Measurements from ENCODE around the gene C14orf119. TPM values are rescaled to one million over a fixed set of nuclear protein-coding genes. Genes with fewer than 3 reads are reported as not detected.

The C14orf119 gene
- total and polyA plus RNA-seq, 8 donors, result 52.6 to 67.6 (median 63.5) TPM

DNA sequence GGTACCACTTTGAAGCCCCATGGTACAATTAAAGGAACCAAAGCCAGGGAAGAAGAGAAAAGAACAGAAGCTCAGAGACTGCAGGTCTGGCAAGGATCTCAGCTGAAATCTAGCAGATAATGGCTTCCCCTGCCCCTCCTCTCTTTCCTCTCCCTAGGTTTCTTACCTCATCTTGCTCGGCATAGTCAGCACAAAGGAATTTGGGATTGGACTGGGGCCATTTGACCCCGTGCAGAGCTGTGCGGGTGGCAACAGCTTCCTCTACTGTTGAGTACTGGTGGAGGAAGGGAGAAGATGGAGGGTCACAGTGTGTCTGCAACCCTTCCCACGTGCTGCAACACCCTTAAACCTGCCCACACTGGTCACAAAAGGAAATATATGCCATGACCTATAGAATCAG lies 33.3 kb upstream of the C14orf119 start:
- ATAC-seq (peak; percentile 44), DNase-seq (peak in 2 of 4 donors; percentile 50 to 68)
- intact Hi-C loops (cut with DNase I), result no loop called here
- H3K9me3 ChIP-seq, result no peaks in the 10 kb centered on the region
- H3K27ac ChIP-seq, result peak overlapping the region in 1 of 2 donors; percentile 45
- peaks cover under 1 to 25% of the 10 kb centered on the region in 2 donors for H3K4me1 ChIP-seq
- peaks cover 0 to 4% of the 10 kb centered on the region in 2 donors for H3K27me3 ChIP-seq
- no peak for TF ChIP-seq CTCF (IDR thresholded peaks at IDR 0.05)
- no peak overlapping the region for H3K4me3 ChIP-seq
- peaks cover 5 to 87% of the 10 kb centered on the region in 2 donors for H3K36me3 ChIP-seq

GRCh38 chr14:23063601-23064000 lies 31.7 kb upstream of the C14orf119 start:
- H3K27me3 ChIP-seq, result no peaks in the 10 kb centered on the region
- no peak overlapping the region for H3K4me3 ChIP-seq
- ATAC-seq, result no peak
- DNase-seq, result no peak
- no peaks in the 10 kb centered on the region for H3K9me3 ChIP-seq
- H3K36me3 ChIP-seq, result peaks cover 5 to 100% of the 10 kb centered on the region in 2 donors
- no peak for TF ChIP-seq CTCF (IDR thresholded peaks at IDR 0.05)
- intact Hi-C loops (cut with DNase I), result no loop called here
- H3K4me1 ChIP-seq, result peaks cover 0 to 18% of the 10 kb centered on the region in 2 donors
- H3K27ac ChIP-seq, result no peak overlapping the region

- no peak overlapping the region for H3K27ac ChIP-seq
- H3K9me3 ChIP-seq, result no peaks in the 10 kb centered on the region
- H3K36me3 ChIP-seq, result peaks cover 5 to 80% of the 10 kb centered on the region in 2 donors
- TF ChIP-seq CTCF (IDR thresholded peaks at IDR 0.05), result no peak
- DNase-seq (no peak), ATAC-seq (no peak)
- H3K27me3 ChIP-seq, result no peaks in the 10 kb centered on the region
- no peak overlapping the region for H3K4me3 ChIP-seq
- intact Hi-C loops (cut with DNase I), result loop anchor here in 1 of 2 donors (5.0 kb wide), 1 partner anchor 41 kb away; no protein-coding TSS in a partner anchor
- H3K4me1 ChIP-seq, result peaks cover 0 to 44% of the 10 kb centered on the region in 2 donors
These were observed 28.9 kb upstream of the C14orf119 start for GRCh38 chr14:23066368-23066767.

DNA sequence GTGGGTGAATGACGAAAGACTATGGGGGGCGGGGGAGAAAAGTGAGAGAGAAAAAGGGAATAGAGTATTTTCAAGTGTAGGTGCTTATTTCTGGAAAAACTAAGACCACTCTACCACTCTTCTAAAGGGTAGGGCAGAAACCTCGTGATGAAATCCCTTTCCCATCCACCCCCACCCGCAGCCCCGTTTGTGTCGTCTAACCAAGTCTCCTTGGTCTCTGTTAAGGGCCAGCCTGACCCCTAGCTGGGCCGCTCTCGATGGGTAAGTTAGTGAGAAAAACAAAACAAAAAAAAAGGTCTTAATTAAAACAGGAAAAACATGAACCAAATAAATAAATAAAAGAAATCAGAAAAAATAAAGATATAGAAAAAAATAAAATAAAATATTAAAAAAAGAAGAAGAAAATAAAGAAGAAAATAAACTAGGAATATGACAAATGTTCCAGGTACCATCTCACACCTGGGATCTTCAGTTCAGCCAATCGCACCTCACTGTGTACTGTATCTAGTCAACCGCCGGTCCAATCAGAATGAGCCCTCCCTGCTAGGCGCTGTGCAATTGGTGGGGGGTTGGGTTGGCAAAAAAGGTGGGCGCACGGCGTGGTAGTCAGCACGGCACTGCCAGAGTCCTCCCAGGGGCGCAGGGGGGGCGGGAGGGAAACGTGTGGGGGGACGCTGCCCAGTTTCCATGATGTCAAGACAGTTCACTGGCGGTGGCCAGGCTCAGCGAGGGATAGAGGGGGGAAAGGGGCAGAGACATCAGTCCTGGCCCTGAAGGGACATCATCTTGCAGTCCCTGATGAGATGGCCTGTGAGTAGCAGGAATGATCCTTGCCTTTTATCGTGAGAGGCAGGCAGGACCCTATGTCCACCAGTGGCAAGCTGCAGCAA lies 28.2 kb upstream of the C14orf119 start:
- no peak for TF ChIP-seq CTCF (IDR thresholded peaks at IDR 0.05)
- Histone ChIP-seq H3K4me1 (peaks cover 6 to 48% of the 10 kb centered on the region in 2 donors), H3K9me3 (no peaks in the 10 kb centered on the region), H3K4me3 (no peak overlapping the region), H3K36me3 (peaks cover 5 to 74% of the 10 kb centered on the region in 2 donors), H3K27ac (no peak overlapping the region), H3K27me3 (no peaks in the 10 kb centered on the region)
- DNase-seq (no peak), ATAC-seq (no peak)
- intact Hi-C loops (cut with DNase I), result loop anchor here in 1 of 2 donors (5.0 kb wide), 1 partner anchor 40 kb away; no protein-coding TSS in a partner anchor

Measured in left lung (tissue), 10 donors.